H1 (cell line): ENCODE measurements around the gene TNFRSF13B. TPM values are rescaled to one million over a fixed set of nuclear protein-coding genes. Genes with fewer than 3 reads are reported as not detected.

Source experiments
- CTCF ChIA-PET: fragments of 300-600 bp; sonication (Branson Sonifier 250); formaldehyde crosslinking; loops from one replicate; lab custom pipeline; 2021; ENCODE audit not compliant: partially characterized antibody; lab: Charles Lee
- POLR2A ChIA-PET: fragments of 300-600 bp; sonication (Branson Sonifier 250); formaldehyde crosslinking; loops from one replicate; lab custom pipeline; 2021; ENCODE audit warnings: inconsistent platforms; ENCODE audit not compliant: partially characterized antibody; lab: Charles Lee
- DNase-seq, 2 experiments: peaks; one replicate each; pipeline versions ENCODE4 v3.0.0 to v3.0.0-alpha.2; 2010 to 2022; ENCODE audit warnings: low spot score in 2 of 2, low read depth in 1 of 2, mixed read lengths in 1 of 2
- FAIRE-seq: peaks from 2 replicates; lab custom pipeline; 2011; peaks lifted over from hg19 to GRCh38; lab: Jason Lieb, UNC
- H2AFZ ChIP-seq: 2 replicates; pipeline ENCODE4 v1.8.1; 2012; ENCODE audit warnings: low read length, inconsistent platforms
- H2AK5ac ChIP-seq: 2 replicates; pipeline ENCODE4 v1.6.1; 2013; ENCODE audit warnings: low read depth, low read length
- H2BK120ac ChIP-seq: replicated peaks from 2 replicates; pipeline ENCODE3; 2013; ENCODE audit warnings: low read depth, low read length, inconsistent platforms
- H2BK12ac ChIP-seq: 2 replicates; pipeline ENCODE4 v1.6.1; 2013; ENCODE audit warnings: low read depth, low read length
- H2BK15ac ChIP-seq: 2 replicates; pipeline ENCODE4 v1.6.1; 2013; ENCODE audit warnings: low read length
- H2BK20ac ChIP-seq: 2 replicates; pipeline ENCODE4 v1.6.1; 2013; ENCODE audit warnings: low read length
- H2BK5ac ChIP-seq: 2 replicates; pipeline ENCODE4 v1.6.1; 2013; ENCODE audit warnings: low read depth, low read length
- H3K14ac ChIP-seq: 2 replicates; pipeline ENCODE4 v1.6.1; 2013; ENCODE audit warnings: inconsistent platforms; ENCODE audit not compliant: insufficient read length
- H3K18ac ChIP-seq: 2 replicates; pipeline ENCODE4 v1.6.1; 2013; ENCODE audit warnings: low read length; ENCODE audit errors: extremely low read depth
- H3K23ac ChIP-seq: 2 replicates; pipeline ENCODE4 v1.6.1; 2013; ENCODE audit warnings: inconsistent platforms; ENCODE audit not compliant: insufficient read length
- H3K23me2 ChIP-seq: 2 replicates; pipeline ENCODE4 v1.6.1; 2013; ENCODE audit warnings: low read depth, low read length
- H3K27ac ChIP-seq: 2 replicates; pipeline ENCODE4 v1.6.1; 2011; ENCODE audit warnings: low read depth, low read length, inconsistent platforms
- H3K27me3 ChIP-seq, 4 experiments: replicated peaks in 1 of 4; 1 replicate in 1 of 4; 2 replicates in 3 of 4; pipeline versions ENCODE4 v1.6.1 to v1.8.1; 2011 to 2013; ENCODE audit warnings: low read length in 3 of 4, mild to moderate bottlenecking in 3 of 4, inconsistent platforms in 2 of 4, mixed read lengths in 2 of 4, moderate library complexity in 1 of 4; ENCODE audit not compliant: control insufficient read depth in 3 of 4, insufficient read depth in 3 of 4; ENCODE audit errors: extremely low read depth in 1 of 4
- H3K36me3 ChIP-seq, 4 experiments: 2 replicates each; pipeline versions ENCODE4 v1.6.1 to v1.8.1; 2011 to 2013; ENCODE audit warnings: mild to moderate bottlenecking in 4 of 4, low read length in 3 of 4, moderate library complexity in 2 of 4, control low read depth in 1 of 4, inconsistent platforms in 1 of 4; ENCODE audit not compliant: insufficient read depth in 4 of 4, control insufficient read depth in 2 of 4
- H3K4ac ChIP-seq: replicated peaks from 2 replicates; pipeline ENCODE3; 2013; ENCODE audit warnings: low read length, low read depth, mixed read lengths, inconsistent platforms; ENCODE audit not compliant: insufficient read length
- H3K4me1 ChIP-seq, 4 experiments: replicated peaks in 1 of 4; 1 replicate in 1 of 4; 2 replicates in 3 of 4; pipeline versions ENCODE4 v1.6.1 to v1.8.1; 2011 to 2013; ENCODE audit warnings: low read length in 3 of 4, inconsistent platforms in 2 of 4, mixed read lengths in 1 of 4; ENCODE audit not compliant: insufficient read depth in 4 of 4, control insufficient read depth in 3 of 4
- H3K4me2 ChIP-seq, 2 experiments: 2 replicates each; pipeline versions ENCODE4 v1.6.1 to v1.8.1; 2011 to 2013; ENCODE audit warnings: low read depth in 2 of 2, low read length in 2 of 2, control low read depth in 1 of 2, inconsistent platforms in 1 of 2, mild to moderate bottlenecking in 1 of 2; ENCODE audit not compliant: insufficient read depth in 1 of 2
- H3K4me3 ChIP-seq, 4 experiments: fragments of 200-600, 300-600 bp in 1 of 4; sonication (generic), shearing (Covaris generic), sonication (Bioruptor Twin) in 1 of 4; 2 replicates each; pipeline versions ENCODE4 v1.5.1 to v1.8.1; 2011 to 2016; ENCODE audit warnings: low read length in 4 of 4, low read depth in 3 of 4, control low read depth in 2 of 4, inconsistent platforms in 2 of 4, mild to moderate bottlenecking in 2 of 4, mixed read lengths in 1 of 4, moderate library complexity in 1 of 4; ENCODE audit not compliant: insufficient read depth in 2 of 4; ENCODE audit errors: extremely low read depth in 1 of 4
- H3K56ac ChIP-seq: replicated peaks from 2 replicates; pipeline ENCODE3; 2013; ENCODE audit warnings: low read depth, mild to moderate bottlenecking, mixed read lengths, low read length, inconsistent platforms; ENCODE audit not compliant: insufficient read length
- H3K79me1 ChIP-seq: 2 replicates; pipeline ENCODE4 v1.6.1; 2013; ENCODE audit warnings: low read depth, low read length, control low read depth
- H3K79me2 ChIP-seq, 2 experiments: 2 replicates each; pipeline versions ENCODE4 v1.6.1 to v1.8.1; 2012 to 2013; ENCODE audit warnings: low read length in 2 of 2, mild to moderate bottlenecking in 2 of 2, inconsistent platforms in 1 of 2; ENCODE audit not compliant: insufficient read depth in 2 of 2, control insufficient read depth in 1 of 2
- H3K9ac ChIP-seq, 4 experiments: replicated peaks in 1 of 4; 1 replicate in 1 of 4; 2 replicates in 3 of 4; pipeline versions ENCODE4 v1.6.1 to v1.8.1; 2011 to 2013; ENCODE audit warnings: low read depth in 3 of 4, low read length in 3 of 4, control low read depth in 2 of 4, mild to moderate bottlenecking in 2 of 4, moderate library complexity in 2 of 4, inconsistent platforms in 1 of 4; ENCODE audit errors: extremely low read depth in 1 of 4
- H3K9me3 ChIP-seq, 2 experiments: 2 replicates each; pipeline versions ENCODE4 v1.6.1 to v1.8.1; 2012 to 2013; ENCODE audit warnings: mild to moderate bottlenecking in 2 of 2, moderate library complexity in 2 of 2, control low read depth in 1 of 2, inconsistent platforms in 1 of 2, low read depth in 1 of 2, low read length in 1 of 2, mixed read lengths in 1 of 2; ENCODE audit not compliant: insufficient read depth in 2 of 2
- H4K20me1 ChIP-seq, 2 experiments: replicated peaks in 1 of 2; 2 replicates each; pipeline versions ENCODE3 to v1.8.1; 2011 to 2013; ENCODE audit warnings: inconsistent platforms in 2 of 2, low read length in 2 of 2, mild to moderate bottlenecking in 1 of 2; ENCODE audit not compliant: insufficient read depth in 2 of 2, control insufficient read depth in 1 of 2
- H4K5ac ChIP-seq: 2 replicates; pipeline ENCODE4 v1.6.1; 2013; ENCODE audit warnings: low read length, low read depth, mixed read lengths, inconsistent platforms; ENCODE audit not compliant: insufficient read length
- H4K8ac ChIP-seq: 2 replicates; pipeline ENCODE4 v1.8.0; 2013; ENCODE audit warnings: mild to moderate bottlenecking, moderate library complexity, low read length, inconsistent platforms; ENCODE audit not compliant: insufficient read depth; ENCODE audit errors: extremely low read depth
- H4K91ac ChIP-seq: replicated peaks from 2 replicates; pipeline ENCODE3; 2013; ENCODE audit warnings: low read length, mixed read lengths, inconsistent platforms; ENCODE audit not compliant: insufficient read length
- BCL11A ChIP-seq, 2 experiments: IDR thresholded peaks; one replicate each; pipeline ENCODE4 v1.6.1; 2011; ENCODE audit warnings: low read depth in 2 of 2, low read length in 2 of 2, mild to moderate bottlenecking in 2 of 2
- CBX5 ChIP-seq: fragments of 300-800, 300-1000 bp; sonication (generic); IDR thresholded peaks from 2 replicates; pipeline ENCODE4 v1.7.1; 2016; ENCODE audit warnings: antibody characterized with exemption, low read length, low read depth
- CREB1 ChIP-seq: IDR thresholded peaks from 2 replicates; pipeline ENCODE4 v1.6.1; 2012; ENCODE audit warnings: inconsistent platforms
- EGR1 ChIP-seq: IDR thresholded peaks from 2 replicates; pipeline ENCODE4 v1.6.1; 2011; ENCODE audit warnings: low read depth, low read length, borderline replicate concordance
- JUN ChIP-seq: IDR thresholded peaks from 2 replicates; pipeline ENCODE4 v1.6.1; 2011; ENCODE audit warnings: low read depth, mild to moderate bottlenecking, improper control_type of control experiment, low read length
- MAX ChIP-seq: IDR thresholded peaks from 2 replicates; pipeline ENCODE4 v1.6.1; 2012; ENCODE audit warnings: inconsistent platforms
- NANOG ChIP-seq: IDR thresholded peaks from 2 replicates; pipeline ENCODE4 v1.6.1; 2011; ENCODE audit warnings: low read length, low read depth, mild to moderate bottlenecking, inconsistent platforms; ENCODE audit not compliant: insufficient read depth, poor library complexity, severe bottlenecking
- POLR2A ChIP-seq, 2 experiments: IDR thresholded peaks; 1 replicate in 1 of 2; 2 replicates in 1 of 2; pipeline ENCODE4 v1.6.1; 2011; ENCODE audit warnings: low read depth in 2 of 2, low read length in 2 of 2, mild to moderate bottlenecking in 2 of 2; ENCODE audit errors: control extremely low read depth in 1 of 2
- RFX5 ChIP-seq: IDR thresholded peaks from 2 replicates; pipeline ENCODE4 v1.6.1; 2011; ENCODE audit warnings: low read depth, low read length, improper control_type of control experiment, borderline replicate concordance
- SAP30 ChIP-seq: fragments of 300-600 bp; sonication (generic); IDR thresholded peaks from 2 replicates; pipeline ENCODE4 v1.7.1; 2012; ENCODE audit warnings: low read length, moderate library complexity, mild to moderate bottlenecking, inconsistent platforms; ENCODE audit not compliant: insufficient read depth, insufficient replicate concordance
- YY1 ChIP-seq: IDR thresholded peaks from 2 replicates; pipeline ENCODE4 v1.6.1; 2011; ENCODE audit warnings: low read depth, mild to moderate bottlenecking, low read length
- WGBS, 2 experiments: shearing (Covaris generic) in 1 of 2; methylation state at CpG; one replicate each; pipeline versions ENCODE4 v1.1.6 to v1.1.7; 2013 to 2015; ENCODE audit warnings: low lambda C conversion rate in 2 of 2, mixed read lengths in 2 of 2, inconsistent platforms in 1 of 2, low coverage in 1 of 2, missing lambda C conversion rate in 1 of 2; ENCODE audit not compliant: insufficient replicate concordance in 2 of 2, insufficient coverage in 1 of 2, insufficient read length in 1 of 2; ENCODE audit errors: extremely low coverage in 1 of 2, missing lambda C conversion rate in 1 of 2; 5-methylcytosine and 5-hydroxymethylcytosine counted together
- polyA plus RNA-seq, 7 experiments: library from polyadenylated mRNA; depleted of rRNA in 3 of 7; stranded (reverse) in 5 of 7; unstranded in 2 of 7; fragments of >200 nt in 5 of 7; fragments of 200-250 nt in 2 of 7; gene quantifications; 1 replicate in 5 of 7; 2 replicates in 1 of 7; 4 replicates in 1 of 7; pipeline versions ENCODE4 v1.2.1 to v1.2.3, GENCODE V29; 2011 to 2013; ENCODE audit warnings: missing spikeins in 2 of 7, mixed read lengths in 2 of 7
- total RNA-seq: library from RNA; stranded (reverse); fragmentation: NEBNext Ultra II Directional; extraction: Animal tissue kit (Norgen Biotek cat#: 25700); gene quantifications from 2 replicates; pipeline ENCODE4 v1.2.1, GENCODE V29; 2021
- TF ChIP-seq, protein P1 (sequence below): IDR thresholded peaks from 2 replicates; pipeline ENCODE4 v1.6.1; 2012; ENCODE audit warnings: inconsistent platforms

TNFRSF13B gene
- total and polyA plus RNA-seq, 2 of the 8 experiments (the other 6 are each of a cell fraction or from before 2014, with no cell fraction given): not detected

DNA sequence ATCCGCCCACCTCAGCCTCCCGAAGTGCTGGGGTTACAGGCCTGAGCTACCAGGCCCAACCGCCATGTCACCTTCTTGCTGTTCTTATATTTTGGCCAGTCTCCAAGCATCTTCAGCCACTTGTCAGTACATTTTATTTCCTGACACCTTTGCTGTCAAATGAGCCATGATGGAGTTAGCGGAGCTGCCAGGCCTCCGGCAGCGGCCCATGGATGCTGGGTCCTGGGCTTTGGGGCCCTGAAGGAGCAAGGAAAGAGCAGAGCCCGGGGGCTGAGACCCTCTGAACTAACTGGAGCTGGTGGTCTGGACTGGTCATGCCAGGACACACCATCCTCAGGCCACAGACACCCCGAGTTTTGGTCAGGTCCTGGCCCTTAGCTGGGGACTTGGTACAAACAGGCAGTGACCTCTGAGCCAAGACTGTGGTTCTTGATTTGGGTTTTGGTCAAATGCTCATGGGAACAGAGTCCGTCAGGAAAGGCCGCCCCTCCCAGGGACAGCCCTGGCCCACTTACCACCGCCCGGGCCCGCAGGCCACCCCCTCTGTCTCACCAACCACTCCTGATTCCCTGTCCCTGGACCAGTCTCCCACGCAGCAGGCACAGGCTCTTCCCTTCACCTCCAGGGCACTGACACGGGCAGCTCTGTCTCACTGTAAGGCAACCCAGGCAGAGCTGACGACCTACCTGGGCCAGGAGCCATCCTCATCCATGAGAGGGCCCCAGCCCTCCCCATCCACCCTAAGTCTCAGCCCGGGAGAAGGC, 42.0 kb downstream of the TNFRSF13B start:
- Histone ChIP-seq H3K9me3 (no peaks in the 10 kb centered on the region), H2BK120ac (no peak overlapping the region), H3K56ac (no peak overlapping the region), H2BK5ac (no peak overlapping the region), H3K4me1 (no peaks in the 10 kb centered on the region), H4K91ac (no peak overlapping the region), H3K9ac (no peak overlapping the region), H2BK12ac (no peak overlapping the region), H3K4me2 (no peak overlapping the region), H3K79me2 (no peaks in the 10 kb centered on the region), H3K79me1 (no peaks in the 10 kb centered on the region), H3K23ac (no peak overlapping the region), H3K4ac (no peak overlapping the region), H4K20me1 (no peaks in the 10 kb centered on the region), H3K14ac (no peak overlapping the region), H2AFZ (no peak overlapping the region), H3K4me3 (no peak overlapping the region), H2AK5ac (no peak overlapping the region), H3K23me2 (no peaks in the 10 kb centered on the region), H3K27ac (no peak overlapping the region), H4K8ac (no peak overlapping the region), H2BK15ac (no peak overlapping the region), H4K5ac (no peak overlapping the region), H3K18ac (no peak overlapping the region), H2BK20ac (no peak overlapping the region), H3K27me3 (no peaks in the 10 kb centered on the region), H3K36me3 (no peaks in the 10 kb centered on the region)
- no peak for DNase-seq
- CTCF ChIA-PET: interaction anchor here (0.6 to 1.7 kb wide), 4 partner anchors 10 to 164 kb away, joined by 3 to 5 read pairs (median 3); no protein-coding TSS in a partner anchor
- WGBS, 2 experiments: 90% methylated on average over 16 of the region's 17 CpGs; no CpG with 5 or more reads in 1 of the 2 experiments
- POLR2A ChIA-PET: no interaction called here
- no peak for FAIRE-seq
- no peak for TF ChIP-seq EGR1
- TF ChIP-seq SAP30: no peak
- TF ChIP-seq CBX5: no peak
- TF ChIP-seq, protein P1, sequence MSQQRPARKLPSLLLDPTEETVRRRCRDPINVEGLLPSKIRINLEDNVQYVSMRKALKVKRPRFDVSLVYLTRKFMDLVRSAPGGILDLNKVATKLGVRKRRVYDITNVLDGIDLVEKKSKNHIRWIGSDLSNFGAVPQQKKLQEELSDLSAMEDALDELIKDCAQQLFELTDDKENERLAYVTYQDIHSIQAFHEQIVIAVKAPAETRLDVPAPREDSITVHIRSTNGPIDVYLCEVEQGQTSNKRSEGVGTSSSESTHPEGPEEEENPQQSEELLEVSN: no peak
- no peak for TF ChIP-seq BCL11A (IDR thresholded peaks at IDR 0.05; ENCODE audit: low read depth in 2 of 2, low read length in 2 of 2)
- TF ChIP-seq CREB1: no peak
- TF ChIP-seq YY1: no peak
- no peak for TF ChIP-seq NANOG
- TF ChIP-seq JUN: no peak
- TF ChIP-seq RFX5: no peak
- no peak for TF ChIP-seq POLR2A (IDR thresholded peaks at IDR 0.05; ENCODE audit: control extremely low read depth in 1 of 2, low read depth in 2 of 2, low read length in 2 of 2)
- no peak for TF ChIP-seq MAX
